HG02610 (cell line): ENCODE measurements around the gene PRKAG2.

Experiments used
- ATAC-seq: cut with Tn5 transposase; IDR thresholded peaks from one replicate; pipeline ENCODE4 v1.9.1; 2021; ENCODE audit warnings: mild to moderate bottlenecking, moderate library complexity; ENCODE audit not compliant: unreplicated experiment

PRKAG2 gene

GRCh38 chr7:151900986-151901621, 24.2 kb upstream of the PRKAG2 start:
- ATAC-seq: no peak

DNA sequence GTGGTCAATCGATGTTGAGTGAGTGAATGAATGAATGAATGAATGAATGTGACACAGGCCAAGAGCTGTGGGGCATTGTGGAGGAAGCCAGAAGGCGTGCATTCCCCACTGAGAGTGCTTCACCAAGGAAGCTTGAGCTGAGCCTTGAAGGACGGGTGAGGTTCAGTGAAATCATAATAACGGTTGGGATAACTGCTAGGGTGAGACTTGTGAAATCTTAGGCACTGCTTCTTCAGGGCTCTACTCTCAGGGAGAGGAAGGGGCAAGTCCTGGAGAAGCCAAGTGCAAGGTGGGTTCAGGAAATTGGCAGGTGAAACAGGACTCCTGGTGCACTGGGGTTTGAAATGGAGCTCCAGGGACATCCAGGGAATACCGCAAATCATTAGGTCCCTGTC, 23.7 kb upstream of the PRKAG2 start:
- ATAC-seq: no peak

- ATAC-seq: no peak
Measured at GRCh38 chr7:151899513-151900360, 22.8 kb upstream of the PRKAG2 start.

DNA sequence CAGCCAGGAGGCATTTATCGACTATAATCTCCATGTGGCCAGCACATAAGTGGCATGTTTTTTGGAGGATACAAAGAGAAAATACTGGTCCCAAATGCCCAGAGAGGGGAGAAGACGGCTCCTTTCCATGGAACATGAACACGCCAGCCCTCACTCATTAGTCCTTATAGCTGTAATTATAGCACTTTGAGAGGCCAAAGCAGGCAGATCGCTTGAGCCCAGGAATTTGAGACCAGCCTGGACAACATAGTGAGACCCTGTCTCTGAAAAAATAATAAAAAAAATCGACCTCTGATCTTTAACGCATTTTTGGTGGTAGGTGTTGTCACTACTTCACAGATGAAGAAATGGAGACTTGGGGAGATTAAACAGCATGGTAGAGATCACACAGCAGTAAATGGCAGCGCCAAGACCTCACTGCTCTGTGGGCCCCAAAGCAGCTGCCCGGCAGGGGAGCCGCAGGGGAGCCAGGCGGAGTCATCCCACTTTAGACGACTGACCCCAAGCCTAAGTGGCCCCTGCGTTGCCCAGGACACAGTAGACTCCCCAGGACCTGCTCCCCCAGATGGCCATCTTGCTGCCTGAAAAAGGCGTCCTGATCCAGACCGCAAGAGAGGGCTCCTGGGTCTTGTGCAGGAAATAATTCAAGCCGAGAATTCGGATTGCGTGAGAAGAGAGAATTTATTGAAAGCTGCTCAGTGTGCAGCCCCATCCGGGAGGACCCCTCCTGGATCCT, 21.2 kb upstream of the PRKAG2 start:
- no peak for ATAC-seq

DNA sequence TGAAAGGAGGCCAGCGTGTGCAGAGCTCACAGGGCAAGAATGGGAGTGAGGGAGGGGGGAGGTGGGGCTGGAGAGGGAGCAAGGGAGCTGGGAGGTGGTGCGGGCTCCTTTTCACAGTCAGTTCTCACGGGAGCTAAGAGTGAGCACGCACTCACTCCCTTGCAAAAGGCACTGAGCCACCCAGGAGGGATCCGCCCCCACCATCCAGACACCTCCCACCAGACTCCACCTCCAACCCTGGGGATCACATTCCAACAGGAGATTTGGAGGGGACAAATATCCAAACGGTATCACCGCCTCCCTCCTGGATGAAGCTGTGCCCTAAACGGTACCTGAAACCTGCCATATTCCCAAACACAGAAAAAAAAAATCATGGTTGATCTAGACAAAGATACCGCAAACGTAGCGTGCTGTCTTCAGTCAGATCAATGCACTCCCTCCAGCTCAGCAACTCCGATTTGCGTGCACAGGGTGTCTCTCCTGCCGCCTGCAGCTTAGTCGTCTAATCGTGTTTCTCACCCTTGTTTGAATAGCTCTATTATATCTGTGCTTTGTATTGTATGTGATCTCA, 20.3 kb upstream of the PRKAG2 start:
- no peak for ATAC-seq

DNA sequence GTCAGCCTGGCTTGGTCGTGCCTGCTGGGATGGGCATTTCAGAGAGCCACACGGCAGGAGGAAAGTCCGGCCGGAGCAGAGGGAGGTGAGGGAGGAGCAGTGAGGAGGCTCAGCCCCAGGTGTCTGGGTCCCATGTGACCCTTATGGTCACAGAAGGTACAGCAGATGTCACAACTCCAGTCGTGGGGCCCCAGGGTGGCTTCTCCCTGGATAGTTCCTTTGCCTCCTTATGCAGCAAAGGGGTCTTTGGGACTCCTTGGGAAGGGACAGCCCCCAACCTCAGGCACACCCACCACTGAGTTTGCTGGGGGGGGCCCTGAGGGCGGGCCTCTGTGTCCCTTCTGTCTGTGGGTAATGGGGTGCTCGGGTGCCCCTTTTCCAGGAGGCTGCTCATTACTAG, 19.6 kb upstream of the PRKAG2 start:
- ATAC-seq: no peak

DNA sequence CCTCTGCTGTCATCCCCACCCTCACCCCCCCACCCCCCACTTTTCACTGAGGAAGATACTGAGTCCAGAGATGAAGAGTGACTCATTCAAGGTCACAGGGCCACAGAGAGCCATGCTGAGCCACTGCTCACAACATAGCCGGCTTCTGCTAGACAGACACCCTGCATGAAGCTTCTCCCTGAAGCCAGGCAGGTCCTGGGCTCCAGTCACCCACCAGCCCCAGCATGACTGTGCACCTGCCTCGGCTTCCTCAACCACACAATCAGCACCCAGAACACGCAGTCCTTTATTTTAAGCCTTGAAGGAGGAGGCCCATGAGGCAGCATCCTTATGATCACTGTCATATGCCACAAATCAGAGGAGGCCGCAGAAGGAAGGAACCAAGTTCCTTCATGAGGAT, 19.2 kb upstream of the PRKAG2 start:
- no peak for ATAC-seq

DNA sequence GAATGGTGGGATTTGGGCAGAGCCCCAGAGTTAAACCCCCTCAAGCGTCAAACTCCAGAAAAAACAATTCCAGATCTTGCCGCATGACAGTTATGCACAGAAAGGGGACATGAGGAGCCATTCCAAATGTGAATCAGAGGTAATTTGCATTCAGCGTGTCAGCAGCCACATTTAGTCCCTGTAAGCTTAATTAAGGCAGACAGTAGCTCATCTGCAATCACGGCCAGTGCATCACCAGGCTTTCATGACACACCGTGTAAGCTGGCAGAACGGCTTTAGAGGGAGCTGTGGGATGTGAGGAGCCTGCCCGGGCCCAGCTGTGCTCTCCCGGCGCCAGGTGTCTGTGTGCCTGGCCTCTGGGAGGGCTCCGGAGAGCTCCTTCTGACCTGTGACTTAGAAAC, 18.7 kb upstream of the PRKAG2 start:
- no peak for ATAC-seq

GRCh38 chr7:151895008-151895630, 18.2 kb upstream of the PRKAG2 start:
- no peak for ATAC-seq

- no peak for ATAC-seq
Measured at GRCh38 chr7:151894111-151895007, 17.4 kb upstream of the PRKAG2 start.

DNA sequence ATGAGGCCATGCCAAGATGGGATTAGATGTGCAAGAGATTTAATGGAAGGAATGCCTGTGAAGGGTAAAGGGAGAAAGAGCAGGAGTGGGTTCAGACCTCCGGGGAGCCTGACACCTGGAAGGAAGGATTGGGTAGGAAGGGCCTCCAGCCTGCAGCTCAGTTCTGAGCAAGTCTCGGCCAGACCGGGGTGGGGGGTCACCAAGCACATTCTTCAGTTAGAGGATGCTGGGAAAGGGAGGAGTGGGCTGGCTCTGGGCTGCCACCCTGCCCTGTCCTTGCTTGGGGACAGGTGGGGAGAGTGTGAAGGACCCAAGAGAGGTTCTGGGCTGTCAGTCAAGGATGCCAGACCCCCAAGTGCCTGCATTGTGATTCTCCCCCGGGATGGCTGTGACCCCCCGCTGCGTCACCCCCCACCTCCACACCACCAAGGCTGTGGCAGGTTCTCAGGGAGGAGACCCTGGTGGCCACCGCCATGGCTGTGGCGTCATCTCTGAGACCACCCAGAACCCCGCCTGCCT, 16.5 kb upstream of the PRKAG2 start:
- no peak for ATAC-seq

DNA sequence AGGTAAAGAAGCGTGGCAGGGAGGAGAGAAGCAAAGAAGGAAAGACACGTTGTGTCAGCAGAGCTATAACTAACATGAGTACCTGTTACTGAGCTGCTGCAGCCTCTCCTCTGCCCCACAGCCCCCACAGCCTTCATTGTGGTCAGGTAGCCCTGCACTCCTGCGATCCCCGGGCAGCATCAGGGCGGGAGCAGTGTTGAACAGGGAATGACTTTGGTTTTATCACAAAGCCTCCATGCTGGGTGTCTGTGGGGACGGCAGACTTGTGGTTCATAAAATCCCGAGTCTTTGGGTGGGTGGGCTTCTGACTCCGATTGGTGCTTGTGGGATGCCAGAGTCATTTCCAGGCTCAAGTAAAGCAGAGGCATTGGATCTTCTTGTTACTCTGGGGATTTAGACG, 14.8 kb upstream of the PRKAG2 start:
- ATAC-seq: no peak

- no peak for ATAC-seq
Measured at GRCh38 chr7:151891182-151891581, 14.3 kb upstream of the PRKAG2 start.

GRCh38 chr7:151890355-151891004, 13.6 kb upstream of the PRKAG2 start:
- no peak for ATAC-seq

DNA sequence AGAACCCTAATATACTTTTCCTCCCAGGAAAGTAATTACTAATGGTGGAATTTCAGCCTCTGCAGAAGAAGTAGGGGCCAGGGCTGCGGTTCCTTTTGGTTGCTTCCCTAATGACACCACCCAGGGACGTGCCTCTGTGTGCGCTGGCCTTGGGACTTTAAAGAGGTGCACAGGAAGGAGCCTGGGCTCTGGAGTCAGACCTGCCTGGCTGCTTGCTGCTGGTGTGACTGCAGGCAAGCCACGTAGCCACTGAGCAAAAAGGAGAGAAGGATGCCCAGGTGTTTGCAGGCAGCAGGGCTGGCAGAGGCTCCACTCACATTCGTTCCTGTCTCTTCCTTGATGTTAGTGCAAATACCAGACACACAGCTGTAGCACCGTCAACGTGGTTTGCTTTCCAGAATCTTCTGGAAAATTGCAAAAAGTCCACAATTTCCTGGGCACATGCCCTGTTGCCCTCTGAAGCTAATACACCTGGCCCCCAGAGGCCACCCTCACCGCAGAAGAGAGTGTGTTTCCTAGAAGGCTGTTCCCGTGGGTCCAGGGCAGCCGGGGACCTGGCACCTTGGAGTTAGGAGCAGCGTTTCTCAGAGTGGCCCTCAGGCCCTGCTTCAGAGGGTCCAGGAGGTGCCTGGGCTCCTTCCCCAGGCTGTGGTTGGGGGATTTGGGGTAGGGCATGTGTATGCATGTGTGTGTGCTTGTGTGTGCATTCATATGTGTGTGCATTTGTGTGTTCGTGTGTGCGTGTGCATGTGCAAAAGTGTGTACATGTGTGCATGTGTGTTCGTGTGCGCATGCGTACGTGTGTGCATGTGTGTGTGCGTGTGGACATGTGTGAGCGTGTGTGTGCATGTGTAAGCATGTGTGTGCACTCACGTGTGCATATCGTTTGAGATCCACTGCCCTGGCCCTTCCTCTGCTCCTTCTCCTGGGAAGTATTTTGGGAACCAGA, 12.8 kb upstream of the PRKAG2 start:
- ATAC-seq: no peak

GRCh38 chr7:151888079-151889067, 11.5 kb upstream of the PRKAG2 start:
- no peak for ATAC-seq

DNA sequence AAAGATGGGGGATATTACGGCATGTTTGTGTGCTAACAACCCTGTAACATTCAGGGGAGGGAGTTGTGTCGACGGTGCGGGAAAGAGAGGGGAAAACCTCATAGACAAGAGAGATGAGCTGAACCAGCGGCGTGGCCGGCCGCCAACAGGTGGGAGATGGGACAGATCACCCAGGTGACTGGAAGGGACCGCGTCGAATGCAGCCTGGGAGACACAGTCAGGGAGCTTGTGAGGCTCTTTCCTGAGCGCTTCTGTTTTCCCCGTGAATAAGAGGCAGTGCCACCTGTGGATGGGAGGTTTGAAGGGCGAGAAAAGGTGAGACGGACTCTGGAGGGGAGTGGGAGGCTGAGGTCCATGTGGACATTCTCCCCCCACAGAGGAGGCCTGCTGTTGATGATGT, 9.9 kb upstream of the PRKAG2 start:
- ATAC-seq: no peak
